SK-N-SH treated with all-trans-retinoic acid at 6 μM for 48 hours (cell line): ENCODE results near the gene ADRA2B.

Experiments
- ATAC-seq: fragments of 200-7000 bp; cut with Tn5 transposase; 3 replicates; pipeline ENCODE4 v1.9.1; 2020; ENCODE audit warnings: mild to moderate bottlenecking, moderate library complexity
- ARNTL ChIP-seq: fragments of 450-650 bp; formaldehyde crosslinking; IDR thresholded peaks from 2 replicates; pipeline ENCODE4 v1.5.0; 2020; ENCODE audit warnings: low read depth, mild to moderate bottlenecking, moderate library complexity, borderline replicate concordance
- CREB5 ChIP-seq: fragments of 250-450 bp; sonication (Bioruptor Pico); IDR thresholded peaks from 2 replicates; pipeline ENCODE4 v1.5.1; 2020; ENCODE audit warnings: low read depth, mild to moderate bottlenecking, moderate library complexity
- CSDC2 ChIP-seq: fragments of 250-450 bp; sonication (Bioruptor Pico); IDR thresholded peaks from 2 replicates; pipeline ENCODE4 v1.5.0; 2020; ENCODE audit warnings: mild to moderate bottlenecking, moderate library complexity
- CSRNP3 ChIP-seq: fragments of 250-450 bp; sonication (Bioruptor Pico); IDR thresholded peaks from 2 replicates; pipeline ENCODE4 v1.5.1; 2021; ENCODE audit warnings: mild to moderate bottlenecking, moderate library complexity
- ESRRG ChIP-seq: fragments of 250-450 bp; sonication (Bioruptor Pico); IDR thresholded peaks from 2 replicates; pipeline ENCODE4 v1.6.1; 2021; ENCODE audit warnings: mild to moderate bottlenecking
- GLIS3 ChIP-seq: fragments of 250-450 bp; sonication (Bioruptor Pico); IDR thresholded peaks from 2 replicates; pipeline ENCODE4 v1.5.0; 2020; ENCODE audit warnings: mild to moderate bottlenecking, moderate library complexity
- ISL1 ChIP-seq: fragments of 250-450 bp; sonication (Bioruptor Pico); IDR thresholded peaks from 2 replicates; pipeline ENCODE4 v2.1.2; 2022; ENCODE audit warnings: mild to moderate bottlenecking, moderate library complexity
- OSR1 ChIP-seq: fragments of 250-450 bp; sonication (Bioruptor Pico); IDR thresholded peaks from 2 replicates; pipeline ENCODE4 v1.8.0; 2022; ENCODE audit warnings: moderate library complexity, mild to moderate bottlenecking, inconsistent platforms
- PATZ1 ChIP-seq: fragments of 250-450 bp; sonication (Bioruptor Pico); IDR thresholded peaks from 2 replicates; pipeline ENCODE4 v1.8.0; 2020; ENCODE audit warnings: mild to moderate bottlenecking, moderate library complexity, borderline replicate concordance
- POU6F1 ChIP-seq: fragments of 250-450 bp; sonication (Bioruptor Pico); IDR thresholded peaks from 2 replicates; pipeline ENCODE4 v1.8.0; 2021; ENCODE audit warnings: low read depth, mild to moderate bottlenecking, moderate library complexity, borderline replicate concordance
- PPARA ChIP-seq: fragments of 250-450 bp; sonication (Bioruptor Pico); IDR thresholded peaks from 2 replicates; pipeline ENCODE4 v1.5.0; 2020; ENCODE audit warnings: mild to moderate bottlenecking, borderline replicate concordance
- RARB ChIP-seq: fragments of 250-450 bp; sonication (Bioruptor Pico); IDR thresholded peaks from 2 replicates; pipeline ENCODE4 v1.8.0; 2021; ENCODE audit warnings: mild to moderate bottlenecking, moderate library complexity
- TOX ChIP-seq: fragments of 250-450 bp; sonication (Bioruptor Pico); IDR thresholded peaks from 2 replicates; pipeline ENCODE4 v1.8.0; 2021; ENCODE audit warnings: mild to moderate bottlenecking, moderate library complexity, borderline replicate concordance
- TSHZ2 ChIP-seq: fragments of 250-450 bp; sonication (Bioruptor Pico); IDR thresholded peaks from 2 replicates; pipeline ENCODE4 v1.5.0; 2020; ENCODE audit warnings: mild to moderate bottlenecking, moderate library complexity
- ZFP3 ChIP-seq: fragments of 250-450 bp; sonication (Bioruptor Pico); IDR thresholded peaks from 2 replicates; pipeline ENCODE4 v1.5.0; 2020; ENCODE audit warnings: mild to moderate bottlenecking, moderate library complexity
- ZNF565 ChIP-seq: fragments of 450-650 bp; formaldehyde crosslinking; conservative IDR thresholded peaks from 2 replicates; pipeline ENCODE4 v1.5.0; 2020; ENCODE audit warnings: low read depth, mild to moderate bottlenecking, moderate library complexity

ADRA2B gene

GRCh38 chr2:96087130-96087529, 29.2 kb downstream of the ADRA2B start:
- no peak for ATAC-seq

More at GRCh38 chr2:96087130-96087529, 29.2 kb downstream of the ADRA2B start:
- TF ChIP-seq ZFP3 (CRISPR knock-in tag): no peak
- TF ChIP-seq RARB: no peak
- no peak for TF ChIP-seq POU6F1 (CRISPR knock-in tag)
- no peak for TF ChIP-seq PATZ1 (CRISPR knock-in tag)
- no peak for TF ChIP-seq TSHZ2 (CRISPR knock-in tag)
- no peak for TF ChIP-seq CSDC2
- TF ChIP-seq GLIS3 (CRISPR knock-in tag): no peak
- no peak for TF ChIP-seq TOX
- no peak for TF ChIP-seq OSR1
- TF ChIP-seq ZNF565: no peak
- no peak for TF ChIP-seq ARNTL (CRISPR knock-in tag)
- TF ChIP-seq CSRNP3 (CRISPR knock-in tag): no peak
- no peak for TF ChIP-seq CREB5
- no peak for TF ChIP-seq ESRRG
- TF ChIP-seq PPARA (CRISPR knock-in tag): no peak
- no peak for TF ChIP-seq ISL1 (CRISPR knock-in tag)
